Dedifferentiated amniotic fluid mesenchymal stem cell (primary cell): ENCODE measurements around the gene CAPZB.

Experiments
- DNase-seq: peaks from one replicate; pipeline ENCODE4 v3.0.0-alpha.2; 2016; ENCODE audit errors: extremely low spot score

The CAPZB gene

GRCh38 chr1:19346026-19346425, 139.3 kb downstream of the CAPZB start:
- no peak for DNase-seq

GRCh38 chr1:19345391-19345790, 139.9 kb downstream of the CAPZB start:
- DNase-seq = no peak

DNA sequence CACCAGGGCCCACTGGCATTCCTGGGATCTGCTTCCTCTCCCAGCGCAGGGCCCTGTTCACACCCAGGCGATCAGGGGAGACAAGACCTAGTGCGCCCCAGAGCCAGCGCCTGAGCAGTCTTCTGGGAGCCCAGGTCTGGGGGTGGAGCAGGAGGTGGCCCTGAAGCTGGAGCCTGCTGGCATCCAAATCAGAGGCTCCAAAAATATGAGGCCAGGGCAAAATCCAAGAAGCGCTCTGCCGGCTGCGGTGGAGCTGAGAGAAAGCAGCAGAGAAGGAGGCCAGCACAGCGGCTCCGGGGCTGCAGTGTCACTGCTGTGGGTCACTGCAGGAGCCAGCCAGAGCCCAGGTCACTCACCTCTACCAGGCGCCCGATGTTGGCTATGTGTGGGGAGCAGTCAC, 140.5 kb downstream of the CAPZB start:
- DNase-seq = no peak

DNA sequence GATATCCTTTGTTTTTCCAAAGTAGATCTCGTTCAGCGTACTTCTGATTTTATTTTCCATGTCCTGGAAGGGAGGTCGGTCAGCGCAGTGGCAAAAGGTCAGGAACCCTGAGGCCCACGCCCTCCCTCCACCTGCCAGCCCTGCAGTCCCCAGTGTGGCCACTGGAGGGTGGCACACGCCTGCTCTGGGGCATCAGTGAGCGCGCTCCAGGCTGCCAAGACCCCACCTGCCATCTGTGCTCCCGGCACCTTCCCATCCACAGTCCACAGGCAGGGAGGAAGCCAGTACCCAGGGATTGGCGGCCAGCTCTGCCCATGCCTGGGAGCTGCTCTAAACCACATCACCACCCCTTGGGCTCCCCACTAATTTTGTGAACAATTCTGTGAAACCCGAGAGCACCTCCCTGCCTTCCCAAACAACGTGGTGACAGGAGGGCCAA, 140.9 kb downstream of the CAPZB start:
- DNase-seq = no peak

- no peak for DNase-seq
Observed at GRCh38 chr1:19343617-19344350, 141.6 kb downstream of the CAPZB start.

DNA sequence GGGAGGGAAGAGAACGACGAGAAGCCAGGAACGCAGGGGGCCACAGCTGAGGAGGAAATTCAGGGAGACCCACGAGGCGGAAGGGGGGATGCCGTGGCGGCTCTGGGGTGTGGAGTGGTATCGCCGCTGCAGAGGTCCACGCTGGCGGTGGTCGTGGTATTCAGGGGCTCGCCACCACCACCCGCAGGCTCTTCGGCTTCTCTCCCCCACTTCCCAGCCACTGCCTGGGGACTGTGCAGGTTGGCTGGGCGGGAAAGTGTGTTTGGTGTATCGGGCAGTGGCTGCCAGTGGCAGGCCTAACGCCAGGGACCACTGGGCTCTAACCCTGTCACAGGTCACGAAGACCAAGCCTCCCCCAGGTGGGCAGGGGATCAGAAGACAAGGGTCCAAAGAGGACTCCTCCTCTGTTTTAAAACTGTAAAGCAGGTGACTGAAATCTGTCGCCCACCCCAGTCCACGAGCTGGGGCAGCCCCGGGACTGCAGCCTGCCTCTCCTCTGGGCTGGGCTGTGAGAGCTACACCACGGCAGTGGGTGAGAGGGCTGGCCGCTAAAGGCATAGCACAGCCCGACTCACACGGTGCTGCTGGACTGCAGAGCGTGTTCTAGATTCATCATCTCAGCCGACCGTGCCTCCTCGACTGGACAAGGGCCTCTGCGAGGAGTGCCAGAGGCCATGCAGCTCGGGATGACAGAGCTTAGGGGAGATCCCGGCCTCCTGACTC, 142.3 kb downstream of the CAPZB start:
- DNase-seq = no peak

DNA sequence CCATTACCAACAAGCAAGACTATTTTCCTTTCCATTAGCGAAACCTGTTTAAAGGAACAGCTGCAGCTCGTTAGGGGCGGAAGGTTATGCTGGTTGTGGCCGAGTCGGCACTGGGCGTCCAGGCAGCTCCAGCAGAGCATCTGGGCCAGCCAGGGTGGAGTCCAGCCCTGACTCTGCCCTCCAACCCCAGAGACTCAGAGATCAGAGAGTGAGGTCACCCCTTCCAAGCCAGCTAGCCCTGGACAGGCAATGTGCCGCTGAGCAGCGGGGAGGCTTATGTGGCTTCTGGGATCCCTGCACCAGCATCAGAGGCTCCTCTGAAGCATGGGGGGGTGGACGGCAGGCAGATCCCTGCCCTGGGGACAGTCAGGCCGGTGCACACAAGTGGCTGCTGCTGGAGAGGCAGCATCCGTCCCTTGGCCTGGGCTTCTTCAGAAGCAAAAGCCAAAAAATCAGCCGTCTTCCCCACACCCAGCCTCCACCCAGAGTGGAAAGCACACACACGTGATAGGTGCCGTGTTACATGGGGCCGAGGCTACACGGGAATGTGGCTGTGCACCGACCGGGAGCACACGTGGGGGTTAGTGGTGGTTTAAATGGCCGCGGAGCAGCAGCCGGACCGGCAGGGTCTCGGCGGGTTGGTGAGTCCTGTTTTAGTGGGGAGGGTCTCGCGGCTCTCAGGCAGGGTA, 143.1 kb downstream of the CAPZB start:
- no peak for DNase-seq

- DNase-seq = peak; percentile 62
Observed at GRCh38 chr1:19341201-19342061, 143.9 kb downstream of the CAPZB start.

- DNase-seq = no peak
Observed at GRCh38 chr1:19340387-19340937, 144.9 kb downstream of the CAPZB start.

GRCh38 chr1:19339214-19339861, 146.0 kb downstream of the CAPZB start:
- no peak for DNase-seq

GRCh38 chr1:19338323-19338762, 147.0 kb downstream of the CAPZB start:
- DNase-seq = no peak

GRCh38 chr1:19337289-19337688, 148.1 kb downstream of the CAPZB start:
- DNase-seq = no peak

DNA sequence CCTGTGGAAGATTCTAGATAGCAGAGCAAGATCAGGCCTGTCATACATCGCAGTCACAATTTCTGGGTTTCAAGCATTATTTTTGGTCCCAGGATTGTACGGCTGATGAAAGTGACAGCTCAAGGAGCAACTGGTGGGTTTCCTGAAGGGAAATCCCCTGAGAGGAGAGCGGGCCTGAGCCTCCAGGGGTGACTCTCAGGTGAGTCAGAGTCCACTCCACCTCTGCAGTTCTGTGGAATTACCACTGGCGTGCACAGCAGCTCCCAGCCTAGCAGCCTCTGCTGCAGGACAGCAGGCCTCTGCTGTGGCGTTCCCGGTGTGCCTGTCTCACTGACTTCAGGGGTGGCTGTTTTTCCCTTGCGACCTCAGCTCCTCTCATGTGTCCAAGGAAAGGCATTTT, 148.8 kb downstream of the CAPZB start:
- DNase-seq = no peak

DNA sequence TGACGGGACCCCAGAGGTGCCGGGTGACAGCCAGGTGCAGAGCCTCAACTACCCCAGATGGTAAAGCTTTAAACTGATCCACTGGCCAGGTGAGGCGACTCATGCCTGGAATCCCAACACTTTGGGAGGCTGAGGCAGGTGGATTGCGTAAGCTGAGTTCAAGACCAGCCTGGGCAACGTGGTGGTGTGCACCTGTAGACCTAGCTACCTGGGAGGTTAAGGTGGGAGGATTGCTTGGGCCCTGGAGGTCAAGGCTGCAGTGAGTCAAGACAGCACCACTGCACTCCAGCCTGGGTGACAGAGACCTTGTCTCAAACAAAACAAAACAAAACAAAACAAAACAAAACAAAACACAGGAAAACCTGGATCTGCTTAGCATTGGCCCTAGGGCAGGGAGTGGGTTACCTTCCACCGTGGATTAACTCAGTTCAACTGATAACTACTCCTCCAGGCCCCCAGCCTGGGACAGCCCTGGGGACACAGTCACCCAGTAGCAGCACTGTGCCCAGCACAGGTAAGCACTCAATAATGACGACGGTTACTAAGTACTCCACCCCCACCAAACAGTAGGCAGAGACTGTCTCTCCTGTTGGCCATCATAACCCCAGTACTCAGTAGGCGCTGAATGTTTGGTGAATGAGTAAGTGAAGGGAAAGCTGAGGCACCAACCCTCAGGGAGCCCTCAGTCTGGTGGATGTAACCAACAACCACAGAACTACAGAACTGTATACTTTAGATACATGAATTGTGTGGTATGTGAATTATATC, 151.6 kb downstream of the CAPZB start:
- DNase-seq = no peak

GRCh38 chr1:19332832-19333231, 152.5 kb downstream of the CAPZB start:
- DNase-seq = no peak

DNA sequence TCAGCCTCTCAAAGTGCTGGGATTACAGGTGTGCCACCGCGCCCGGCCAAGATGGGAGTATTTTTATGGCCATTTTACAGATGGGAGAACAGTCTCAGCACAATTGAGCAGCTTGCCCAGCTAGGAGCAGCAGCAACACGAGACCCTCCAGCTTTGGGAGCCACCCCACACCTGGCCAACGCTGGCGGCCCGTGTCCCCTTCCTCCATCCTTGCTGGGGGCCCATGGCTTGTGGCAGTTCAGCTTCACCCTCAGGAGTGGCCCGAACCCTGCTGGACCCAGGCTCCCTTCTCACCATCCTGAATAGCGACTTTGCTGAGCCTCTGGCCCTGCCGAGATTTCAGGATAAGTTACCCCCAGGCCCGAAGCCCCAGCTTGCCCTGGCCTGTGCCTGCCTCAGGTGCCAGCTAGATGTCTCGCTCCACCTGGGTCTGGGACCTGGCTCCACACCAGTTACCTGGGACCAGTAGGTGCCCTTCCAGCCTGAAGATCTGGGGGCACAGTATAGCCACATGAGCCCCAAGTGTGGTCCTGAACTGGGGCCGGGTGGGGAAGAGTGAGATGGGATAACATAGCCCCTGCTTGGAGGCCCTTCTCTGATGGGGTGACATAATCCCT, 154.0 kb downstream of the CAPZB start:
- no peak for DNase-seq

DNA sequence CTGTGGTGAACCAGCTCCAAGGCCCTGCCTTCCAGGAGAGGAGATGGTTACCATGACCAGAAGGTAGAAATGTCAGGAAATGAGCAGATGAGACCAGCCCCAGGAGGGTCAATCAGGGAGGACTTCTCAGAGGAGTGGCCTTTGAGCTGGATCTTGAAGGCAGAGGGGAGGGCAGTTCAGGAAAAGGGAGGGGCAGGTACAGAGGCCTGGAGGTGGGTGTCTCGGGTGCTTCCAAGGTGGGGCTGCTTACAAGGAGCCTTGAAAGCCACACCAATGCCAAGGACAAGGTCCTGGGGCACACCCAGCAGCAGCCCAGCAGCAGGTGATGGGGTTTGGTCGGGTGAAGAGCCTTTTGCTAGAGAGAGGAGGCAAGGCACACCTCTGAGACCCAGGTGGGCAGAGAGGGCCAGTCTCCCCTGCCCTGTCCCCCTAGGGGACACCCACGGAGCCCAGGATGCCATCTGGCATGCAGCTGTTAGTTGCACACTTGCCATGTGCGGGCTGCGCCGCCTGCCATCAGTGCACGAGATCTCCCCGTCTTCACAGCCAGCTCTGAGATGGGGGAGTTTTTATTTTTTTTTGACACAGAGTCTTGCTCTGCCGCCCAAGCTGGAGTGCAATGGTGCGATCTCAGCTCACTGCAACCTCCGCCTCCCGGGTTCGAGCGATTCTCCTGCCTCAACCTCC, 154.7 kb downstream of the CAPZB start:
- DNase-seq = no peak

DNA sequence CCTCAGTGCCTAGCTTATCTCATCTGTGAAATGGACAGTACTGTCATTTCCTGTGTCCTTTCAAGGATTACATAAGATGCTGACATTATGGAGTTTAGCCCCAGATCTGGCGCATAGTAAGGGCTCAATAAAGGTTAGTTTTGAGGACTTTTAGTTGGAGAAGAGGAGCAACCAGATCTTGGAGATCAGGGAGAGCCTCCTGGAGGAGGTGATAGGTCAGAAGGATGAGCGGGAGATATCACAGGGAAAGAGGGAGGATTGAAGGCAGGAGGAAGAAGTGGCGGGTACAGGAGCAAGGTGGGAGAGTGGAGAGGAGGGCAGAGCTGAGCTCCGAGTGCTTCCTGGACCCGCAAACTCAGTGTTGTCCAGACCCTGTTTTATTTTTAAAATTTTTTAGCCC, 155.7 kb downstream of the CAPZB start:
- DNase-seq = no peak

- DNase-seq = no peak
Observed at GRCh38 chr1:19329188-19329587, 156.2 kb downstream of the CAPZB start.
